Mesendoderm (in vitro differentiated cells): ENCODE measurements around the gene KRT73.

Source experiments
- DNase-seq: peaks from one replicate; pipeline ENCODE4 v3.0.0; 2013
- H2AK5ac ChIP-seq: 2 replicates; pipeline ENCODE4 v1.6.1; 2013; ENCODE audit warnings: low read length, inconsistent platforms
- H2BK120ac ChIP-seq: 2 replicates; pipeline ENCODE4 v1.6.1; 2013; ENCODE audit warnings: low read depth, mild to moderate bottlenecking, low read length, moderate library complexity, mixed read lengths
- H2BK15ac ChIP-seq: replicated peaks from 2 replicates; pipeline ENCODE4 v1.6.1; 2013; ENCODE audit warnings: low read depth, mild to moderate bottlenecking, moderate library complexity
- H2BK5ac ChIP-seq: 2 replicates; pipeline ENCODE4 v1.6.1; 2013; ENCODE audit warnings: low read length, inconsistent platforms
- H3K18ac ChIP-seq: 2 replicates; pipeline ENCODE4 v1.6.1; 2013; ENCODE audit warnings: mild to moderate bottlenecking, low read length, mixed read lengths
- H3K23ac ChIP-seq: one replicate; pipeline ENCODE4 v1.6.1; 2013; ENCODE audit warnings: low read length
- H3K27ac ChIP-seq: 2 replicates; pipeline ENCODE4 v1.5.1; 2013; ENCODE audit warnings: low read depth, mild to moderate bottlenecking, inconsistent platforms, low read length, moderate library complexity
- H3K27me3 ChIP-seq: 2 replicates; pipeline ENCODE4 v1.6.1; 2013; ENCODE audit warnings: low read length, control low read depth, mild to moderate bottlenecking, inconsistent platforms; ENCODE audit not compliant: insufficient read depth, poor library complexity
- H3K36me3 ChIP-seq: 2 replicates; pipeline ENCODE4 v1.6.1; 2013; ENCODE audit warnings: low read length, inconsistent platforms; ENCODE audit not compliant: control insufficient read depth, insufficient read depth
- H3K4ac ChIP-seq: one replicate; pipeline ENCODE4 v1.6.1; 2013; ENCODE audit warnings: low read depth, mild to moderate bottlenecking, low read length, moderate library complexity
- H3K4me1 ChIP-seq: 2 replicates; pipeline ENCODE4 v1.6.1; 2013; ENCODE audit warnings: low read depth, low read length, inconsistent platforms; ENCODE audit not compliant: control insufficient read depth
- H3K4me2 ChIP-seq: 2 replicates; pipeline ENCODE4 v1.6.1; 2013; ENCODE audit warnings: low read length
- H3K4me3 ChIP-seq: 2 replicates; pipeline ENCODE4 v1.5.1; 2013; ENCODE audit warnings: mild to moderate bottlenecking, low read length
- H3K56ac ChIP-seq: one replicate; pipeline ENCODE4 v1.6.1; 2013; ENCODE audit warnings: low read length
- H3K79me1 ChIP-seq: 2 replicates; pipeline ENCODE4 v1.6.1; 2013; ENCODE audit warnings: low read length, inconsistent platforms
- H3K79me2 ChIP-seq: 2 replicates; pipeline ENCODE4 v1.6.1; 2013; ENCODE audit warnings: mild to moderate bottlenecking, low read length; ENCODE audit not compliant: control insufficient read depth, insufficient read depth
- H3K9ac ChIP-seq: 2 replicates; pipeline ENCODE4 v1.6.1; 2013; ENCODE audit warnings: low read length, inconsistent platforms
- H4K5ac ChIP-seq: one replicate; pipeline ENCODE4 v1.6.1; 2013; ENCODE audit warnings: low read length
- H4K8ac ChIP-seq: one replicate; pipeline ENCODE4 v1.6.1; 2013; ENCODE audit warnings: low read depth, mild to moderate bottlenecking, control low read depth, low read length, moderate library complexity
- WGBS: extraction: QIAGEN DNeasy Blood & Tissue Kit; methylation state at CpG from one replicate; pipeline ENCODE4 v1.1.7; 2013; ENCODE audit warnings: low lambda C conversion rate, missing lambda C conversion rate; ENCODE audit not compliant: insufficient coverage; ENCODE audit errors: extremely low coverage; 5-methylcytosine and 5-hydroxymethylcytosine counted together

Gene KRT73

GRCh38 chr12:52636592-52637258 lies 18.4 kb upstream of the KRT73 start:
- H3K9ac ChIP-seq = no peak overlapping the region
- H3K79me2 ChIP-seq = no peaks in the 10 kb centered on the region
- no peaks in the 10 kb centered on the region for H3K79me1 ChIP-seq
- no peak overlapping the region for H4K5ac ChIP-seq
- H2BK5ac ChIP-seq = no peak overlapping the region
- H3K27ac ChIP-seq = no peak overlapping the region
- no peaks in the 10 kb centered on the region for H3K36me3 ChIP-seq
- no peak overlapping the region for H2BK15ac ChIP-seq
- H2AK5ac ChIP-seq = no peak overlapping the region
- no peak overlapping the region for H3K4ac ChIP-seq
- no peak overlapping the region for H4K8ac ChIP-seq
- H3K56ac ChIP-seq = no peak overlapping the region
- H3K4me1 ChIP-seq = no peaks in the 10 kb centered on the region
- H3K4me2 ChIP-seq = no peak overlapping the region
- H2BK120ac ChIP-seq = no peak overlapping the region
- peak; percentile 22 for DNase-seq
- WGBS = no CpG with 5 or more reads among the region's 5 CpGs
- no peak overlapping the region for H3K4me3 ChIP-seq
- H3K18ac ChIP-seq = no peak overlapping the region
- H3K23ac ChIP-seq = no peak overlapping the region
- H3K27me3 ChIP-seq = no peaks in the 10 kb centered on the region

DNA sequence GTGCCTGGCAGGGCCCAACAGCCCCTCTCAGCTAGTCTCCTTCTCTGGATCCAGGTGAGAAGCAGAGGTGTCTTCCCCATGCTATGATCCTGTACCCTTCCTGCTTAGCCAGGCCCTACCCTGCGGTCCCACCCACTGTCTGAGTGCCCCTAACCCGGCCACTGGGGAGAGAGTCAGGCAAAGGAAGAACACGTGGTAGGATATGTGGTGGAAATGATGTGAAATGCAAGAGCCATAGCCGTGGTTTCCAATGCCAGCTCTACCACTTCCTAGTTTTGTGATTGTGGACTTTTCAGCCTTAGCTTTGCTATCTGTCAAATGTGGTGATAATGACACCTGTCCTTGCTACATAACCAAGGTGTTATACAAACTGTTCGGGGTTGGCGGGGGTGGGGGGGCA lies 17.8 kb upstream of the KRT73 start:
- H4K5ac ChIP-seq = no peak overlapping the region
- H3K4me3 ChIP-seq = no peak overlapping the region
- no peak overlapping the region for H3K23ac ChIP-seq
- no peaks in the 10 kb centered on the region for H3K79me1 ChIP-seq
- no peak overlapping the region for H2BK120ac ChIP-seq
- no peak overlapping the region for H3K9ac ChIP-seq
- H3K4me2 ChIP-seq = no peak overlapping the region
- no peak overlapping the region for H3K18ac ChIP-seq
- WGBS = no CpG with 5 or more reads among the region's 6 CpGs
- H3K4ac ChIP-seq = no peak overlapping the region
- no peaks in the 10 kb centered on the region for H3K79me2 ChIP-seq
- H3K4me1 ChIP-seq = no peaks in the 10 kb centered on the region
- no peaks in the 10 kb centered on the region for H3K27me3 ChIP-seq
- no peak overlapping the region for H2AK5ac ChIP-seq
- H2BK15ac ChIP-seq = no peak overlapping the region
- H3K36me3 ChIP-seq = no peaks in the 10 kb centered on the region
- no peak overlapping the region for H4K8ac ChIP-seq
- DNase-seq = no peak
- H2BK5ac ChIP-seq = no peak overlapping the region
- H3K27ac ChIP-seq = no peak overlapping the region
- H3K56ac ChIP-seq = no peak overlapping the region

DNA sequence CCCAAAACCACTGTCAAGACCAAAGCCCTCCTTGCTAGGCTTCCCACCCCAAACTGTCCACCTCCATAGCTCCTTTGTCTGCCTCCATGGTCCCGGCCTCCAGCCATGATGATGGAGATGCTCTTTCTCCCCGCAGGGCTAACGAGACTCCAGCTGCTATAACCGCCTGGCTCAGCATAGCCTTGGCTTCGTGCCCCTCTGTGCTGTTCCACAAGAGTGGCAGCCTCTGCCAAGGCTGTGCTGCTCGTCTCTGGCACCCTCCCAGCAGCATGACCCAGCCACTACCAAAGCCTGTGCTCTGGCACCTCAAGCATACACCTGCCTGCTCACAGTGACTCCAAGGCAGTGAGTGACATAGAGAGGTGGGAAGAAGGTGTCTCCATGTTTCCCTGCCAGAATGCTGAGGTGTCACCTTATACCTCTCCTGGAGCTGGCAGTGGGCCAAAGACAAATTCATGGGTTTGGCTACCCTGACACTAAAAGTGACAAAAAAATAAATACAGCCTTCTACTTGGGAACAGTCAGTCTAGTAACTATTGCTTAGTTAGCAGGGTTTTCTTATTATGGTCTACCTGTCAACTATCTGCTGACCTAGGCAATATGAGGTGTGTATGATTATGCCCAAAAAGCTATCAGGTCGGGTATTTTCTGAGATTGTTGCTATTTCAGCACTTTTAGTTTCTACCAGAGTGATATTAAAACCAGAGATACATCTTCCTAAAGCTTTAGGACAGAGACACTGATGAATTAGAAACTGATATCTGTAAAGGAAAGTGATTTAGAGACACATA lies 16.1 kb upstream of the KRT73 start:
- DNase-seq = no peak
- WGBS = no CpG with 5 or more reads among the region's 7 CpGs

DNA sequence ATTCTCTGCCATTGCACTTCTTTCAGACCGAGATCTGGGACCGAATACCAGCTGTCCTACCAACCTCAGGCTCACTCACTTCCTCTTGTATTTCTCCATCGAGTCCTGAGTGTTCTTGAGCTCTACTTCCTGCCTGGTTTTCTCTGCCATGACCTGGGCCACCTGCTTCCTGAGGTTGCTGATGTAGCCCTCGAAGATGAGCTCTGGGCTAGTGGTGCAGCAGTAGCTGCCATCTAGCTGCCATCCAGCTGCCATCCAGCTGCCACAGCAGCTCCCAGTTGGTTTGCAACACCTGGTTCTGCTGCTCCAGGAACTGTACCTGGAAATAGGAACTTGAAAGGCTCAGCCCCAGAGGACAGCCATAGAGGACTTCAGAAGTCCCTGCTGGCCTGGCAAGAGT lies 15.0 kb upstream of the KRT73 start:
- Histone ChIP-seq H3K56ac (no peak overlapping the region), H4K8ac (no peak overlapping the region), H3K4me3 (no peak overlapping the region), H2BK120ac (no peak overlapping the region), H3K36me3 (no peaks in the 10 kb centered on the region), H3K4ac (no peak overlapping the region), H3K9ac (no peak overlapping the region), H3K4me2 (no peak overlapping the region), H3K79me1 (no peaks in the 10 kb centered on the region), H3K27me3 (no peaks in the 10 kb centered on the region), H2BK15ac (no peak overlapping the region), H3K27ac (no peak overlapping the region), H2BK5ac (no peak overlapping the region), H3K79me2 (no peaks in the 10 kb centered on the region), H3K18ac (no peak overlapping the region), H4K5ac (no peak overlapping the region), H3K4me1 (no peaks in the 10 kb centered on the region), H2AK5ac (no peak overlapping the region), H3K23ac (no peak overlapping the region)
- DNase-seq = no peak
- no CpG with 5 or more reads among the region's 4 CpGs for WGBS

More for the DNA sequence above, 16.1 kb upstream of the KRT73 start:
- Histone ChIP-seq H3K79me1 (no peaks in the 10 kb centered on the region), H3K4me1 (no peaks in the 10 kb centered on the region), H3K4ac (no peak overlapping the region), H4K8ac (no peak overlapping the region), H2BK5ac (no peak overlapping the region), H3K9ac (no peak overlapping the region), H3K18ac (no peak overlapping the region), H3K23ac (no peak overlapping the region), H3K56ac (no peak overlapping the region), H3K4me3 (no peak overlapping the region), H3K79me2 (no peaks in the 10 kb centered on the region), H4K5ac (no peak overlapping the region), H2BK120ac (no peak overlapping the region), H2AK5ac (no peak overlapping the region), H3K27me3 (no peaks in the 10 kb centered on the region), H3K27ac (no peak overlapping the region), H3K36me3 (no peaks in the 10 kb centered on the region), H2BK15ac (no peak overlapping the region), H3K4me2 (no peak overlapping the region)

- Histone ChIP-seq H4K5ac (no peak overlapping the region), H3K27ac (no peak overlapping the region), H3K27me3 (no peaks in the 10 kb centered on the region), H4K8ac (no peak overlapping the region), H3K4me3 (no peak overlapping the region), H3K79me2 (no peaks in the 10 kb centered on the region), H2BK15ac (no peak overlapping the region), H3K36me3 (no peaks in the 10 kb centered on the region), H3K18ac (no peak overlapping the region), H3K4ac (no peak overlapping the region), H3K4me1 (no peaks in the 10 kb centered on the region), H3K79me1 (no peaks in the 10 kb centered on the region), H3K4me2 (no peak overlapping the region), H2BK120ac (no peak overlapping the region), H3K56ac (no peak overlapping the region), H3K23ac (no peak overlapping the region), H2AK5ac (no peak overlapping the region), H2BK5ac (no peak overlapping the region), H3K9ac (no peak overlapping the region)
- no CpG with 5 or more reads among the region's 4 CpGs for WGBS
- no peak for DNase-seq
These were observed 14.3 kb upstream of the KRT73 start for GRCh38 chr12:52632656-52633055.
